Spleen (tissue), 7 donors: Measurements from ENCODE around the gene S1PR3.

Experiments used
- CTCF ChIP-seq, 11 experiments: fragments of 200-600 bp in 7 of 11; fragments of 450-650 bp in 4 of 11; sonication (generic) in 4 of 11; IDR thresholded peaks in 8 of 11; conservative IDR thresholded peaks in 3 of 11; 1 replicate in 7 of 11; 2 replicates in 4 of 11; pipeline versions ENCODE4 v1.4.0 to v1.8.0; 2016 to 2021; ENCODE audit warnings: antibody characterized with exemption in 11 of 11, inconsistent platforms in 4 of 11, mild to moderate bottlenecking in 1 of 11
- POLR2A ChIP-seq, 3 donors: fragments of 450-650 bp; IDR thresholded peaks; one replicate each; pipeline ENCODE4 v1.5.1; 2017; ENCODE audit warnings: antibody characterized with exemption in 3 of 3, mild to moderate bottlenecking in 1 of 3
- POLR2AphosphoS5 ChIP-seq, 3 donors: sonication (generic); formaldehyde crosslinking; IDR thresholded peaks; one replicate each; pipeline ENCODE4 v1.5.1; 2017; ENCODE audit warnings: antibody characterized with exemption in 3 of 3
- donor health status: DM: no; HTN: no; CAD: no; lungs with moderate emphysema.
- donor health status: DM: no; HTN: no; CAD: no.
- donor health status: DM: no; HTN: no; CAD: no.

GRCh38 chr9:89042984-89043383 lies 51.7 kb downstream of the S1PR3 start:
- TF ChIP-seq CTCF (IDR thresholded peaks at IDR 0.05 in 8 of 11, conservative IDR thresholded peaks at IDR 0.05 in 3 of 11) (no peak), POLR2AphosphoS5 (IDR thresholded peaks at IDR 0.05) (no peak), POLR2A (IDR thresholded peaks at IDR 0.05) (no peak)
